ENCODE measurements around the gene ACKR4.

DNA sequence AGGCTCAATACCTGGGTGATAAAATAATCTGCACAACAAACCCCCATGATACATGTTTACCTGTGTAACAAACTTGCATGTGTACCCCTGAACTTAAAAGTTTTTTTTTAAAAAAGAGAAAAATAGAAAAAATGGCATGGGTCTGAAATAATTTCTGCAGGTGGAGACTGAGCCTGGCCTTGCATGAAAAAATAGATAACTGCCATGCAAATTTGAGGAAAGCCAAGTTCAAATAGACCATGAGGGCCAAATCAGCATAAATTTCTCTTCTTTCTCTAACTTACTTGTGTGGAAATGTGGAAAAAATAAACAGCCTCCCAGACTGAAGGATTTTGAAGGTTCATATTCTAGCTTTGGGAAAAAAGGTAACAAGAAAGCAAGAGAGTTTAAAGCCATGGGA, 744 bp upstream of the ACKR4 start:
- TF ChIP-seq MXI1 (IDR thresholded peaks at IDR 0.05; ENCODE audit: low read depth, low read length) (no peak), TCF12 (IDR thresholded peaks at IDR 0.05) (no peak), EZH2phosphoT487 (IDR thresholded peaks at IDR 0.05; ENCODE audit: borderline replicate concordance, low read depth) (no peak), RCOR1 (IDR thresholded peaks at IDR 0.05; ENCODE audit: low read length) (no peak), CHD2 (IDR thresholded peaks at IDR 0.05; ENCODE audit: low read length, partially characterized antibody) (no peak), POLR2AphosphoS5 (IDR thresholded peaks at IDR 0.05; ENCODE audit: low read depth, low read length) (no peak), EP300 (IDR thresholded peaks at IDR 0.05; ENCODE audit: borderline replicate concordance in 1 of 2, low read depth in 1 of 2, low read length in 1 of 2) (no peak)
- TF ChIP-seq, protein P1, sequence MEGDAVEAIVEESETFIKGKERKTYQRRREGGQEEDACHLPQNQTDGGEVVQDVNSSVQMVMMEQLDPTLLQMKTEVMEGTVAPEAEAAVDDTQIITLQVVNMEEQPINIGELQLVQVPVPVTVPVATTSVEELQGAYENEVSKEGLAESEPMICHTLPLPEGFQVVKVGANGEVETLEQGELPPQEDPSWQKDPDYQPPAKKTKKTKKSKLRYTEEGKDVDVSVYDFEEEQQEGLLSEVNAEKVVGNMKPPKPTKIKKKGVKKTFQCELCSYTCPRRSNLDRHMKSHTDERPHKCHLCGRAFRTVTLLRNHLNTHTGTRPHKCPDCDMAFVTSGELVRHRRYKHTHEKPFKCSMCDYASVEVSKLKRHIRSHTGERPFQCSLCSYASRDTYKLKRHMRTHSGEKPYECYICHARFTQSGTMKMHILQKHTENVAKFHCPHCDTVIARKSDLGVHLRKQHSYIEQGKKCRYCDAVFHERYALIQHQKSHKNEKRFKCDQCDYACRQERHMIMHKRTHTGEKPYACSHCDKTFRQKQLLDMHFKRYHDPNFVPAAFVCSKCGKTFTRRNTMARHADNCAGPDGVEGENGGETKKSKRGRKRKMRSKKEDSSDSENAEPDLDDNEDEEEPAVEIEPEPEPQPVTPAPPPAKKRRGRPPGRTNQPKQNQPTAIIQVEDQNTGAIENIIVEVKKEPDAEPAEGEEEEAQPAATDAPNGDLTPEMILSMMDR (IDR thresholded peaks at IDR 0.05) = no peak
- TF ChIP-seq, protein P2, sequence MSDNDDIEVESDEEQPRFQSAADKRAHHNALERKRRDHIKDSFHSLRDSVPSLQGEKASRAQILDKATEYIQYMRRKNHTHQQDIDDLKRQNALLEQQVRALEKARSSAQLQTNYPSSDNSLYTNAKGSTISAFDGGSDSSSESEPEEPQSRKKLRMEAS (IDR thresholded peaks at IDR 0.05; ENCODE audit: low read depth) = no peak
- TF ChIP-seq, protein P3, sequence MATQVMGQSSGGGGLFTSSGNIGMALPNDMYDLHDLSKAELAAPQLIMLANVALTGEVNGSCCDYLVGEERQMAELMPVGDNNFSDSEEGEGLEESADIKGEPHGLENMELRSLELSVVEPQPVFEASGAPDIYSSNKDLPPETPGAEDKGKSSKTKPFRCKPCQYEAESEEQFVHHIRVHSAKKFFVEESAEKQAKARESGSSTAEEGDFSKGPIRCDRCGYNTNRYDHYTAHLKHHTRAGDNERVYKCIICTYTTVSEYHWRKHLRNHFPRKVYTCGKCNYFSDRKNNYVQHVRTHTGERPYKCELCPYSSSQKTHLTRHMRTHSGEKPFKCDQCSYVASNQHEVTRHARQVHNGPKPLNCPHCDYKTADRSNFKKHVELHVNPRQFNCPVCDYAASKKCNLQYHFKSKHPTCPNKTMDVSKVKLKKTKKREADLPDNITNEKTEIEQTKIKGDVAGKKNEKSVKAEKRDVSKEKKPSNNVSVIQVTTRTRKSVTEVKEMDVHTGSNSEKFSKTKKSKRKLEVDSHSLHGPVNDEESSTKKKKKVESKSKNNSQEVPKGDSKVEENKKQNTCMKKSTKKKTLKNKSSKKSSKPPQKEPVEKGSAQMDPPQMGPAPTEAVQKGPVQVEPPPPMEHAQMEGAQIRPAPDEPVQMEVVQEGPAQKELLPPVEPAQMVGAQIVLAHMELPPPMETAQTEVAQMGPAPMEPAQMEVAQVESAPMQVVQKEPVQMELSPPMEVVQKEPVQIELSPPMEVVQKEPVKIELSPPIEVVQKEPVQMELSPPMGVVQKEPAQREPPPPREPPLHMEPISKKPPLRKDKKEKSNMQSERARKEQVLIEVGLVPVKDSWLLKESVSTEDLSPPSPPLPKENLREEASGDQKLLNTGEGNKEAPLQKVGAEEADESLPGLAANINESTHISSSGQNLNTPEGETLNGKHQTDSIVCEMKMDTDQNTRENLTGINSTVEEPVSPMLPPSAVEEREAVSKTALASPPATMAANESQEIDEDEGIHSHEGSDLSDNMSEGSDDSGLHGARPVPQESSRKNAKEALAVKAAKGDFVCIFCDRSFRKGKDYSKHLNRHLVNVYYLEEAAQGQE (IDR thresholded peaks at IDR 0.05; ENCODE audit: low read depth, low read length) = no peak
- TF ChIP-seq, protein P4, sequence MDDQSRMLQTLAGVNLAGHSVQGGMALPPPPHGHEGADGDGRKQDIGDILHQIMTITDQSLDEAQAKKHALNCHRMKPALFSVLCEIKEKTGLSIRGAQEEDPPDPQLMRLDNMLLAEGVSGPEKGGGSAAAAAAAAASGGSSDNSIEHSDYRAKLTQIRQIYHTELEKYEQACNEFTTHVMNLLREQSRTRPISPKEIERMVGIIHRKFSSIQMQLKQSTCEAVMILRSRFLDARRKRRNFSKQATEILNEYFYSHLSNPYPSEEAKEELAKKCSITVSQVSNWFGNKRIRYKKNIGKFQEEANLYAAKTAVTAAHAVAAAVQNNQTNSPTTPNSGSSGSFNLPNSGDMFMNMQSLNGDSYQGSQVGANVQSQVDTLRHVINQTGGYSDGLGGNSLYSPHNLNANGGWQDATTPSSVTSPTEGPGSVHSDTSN (IDR thresholded peaks at IDR 0.05) = no peak
